PC-3 (cell line): ENCODE results near the gene ARHGEF39. TPM values are rescaled to one million over a fixed set of nuclear protein-coding genes. Genes with fewer than 3 reads are reported as not detected.

Source experiments
- ATAC-seq: fragments of 200-7000 bp; cut with Tn5 transposase; 2 replicates; pipeline ENCODE4 v1.9.1; 2020; ENCODE audit warnings: mild to moderate bottlenecking, moderate library complexity
- BruUV-seq: library from RNA; stranded (reverse); fragments of 400-500 nt; replicated peaks from 2 replicates; lab custom pipeline; 2021; lab: Mats Ljungman, UMichigan
- CTCF ChIA-PET: fragments of 300-600 bp; sonication (Branson Sonifier 250); formaldehyde crosslinking; loops from one replicate; lab custom pipeline; 2022; ENCODE audit warnings: antibody characterized with exemption; lab: Charles Lee
- POLR2A ChIA-PET: fragments of 300-600 bp; sonication (Branson Sonifier 250); formaldehyde crosslinking; loops from one replicate; lab custom pipeline; 2022; ENCODE audit warnings: antibody characterized with exemption; ENCODE audit not compliant: unreplicated experiment; lab: Charles Lee
- DNase-seq: peaks from one replicate; pipeline ENCODE4 v3.0.0-alpha.2; 2015
- H2AFZ ChIP-seq: fragments of 300-600 bp; sonication (generic); 2 replicates; pipeline ENCODE4 v1.6.0; 2016; ENCODE audit warnings: antibody characterized with exemption, low read length
- H3F3A ChIP-seq: fragments of 300-600 bp; sonication (generic); one replicate; pipeline ENCODE4 v1.6.0; 2017; ENCODE audit warnings: antibody characterized with exemption, low read length, control low read depth, mild to moderate bottlenecking; ENCODE audit not compliant: unreplicated experiment
- H3K27ac ChIP-seq: fragments of 300-600 bp; sonication (generic); 2 replicates; pipeline ENCODE4 v1.5.1; 2016; ENCODE audit warnings: mild to moderate bottlenecking, low read length
- H3K27me3 ChIP-seq: fragments of 300-600 bp; sonication (generic); 2 replicates; pipeline ENCODE4 v1.6.1; 2016; ENCODE audit warnings: low read length, mixed read lengths
- H3K36me3 ChIP-seq: fragments of 300-600 bp; sonication (generic); 2 replicates; pipeline ENCODE4 v1.6.1; 2016; ENCODE audit warnings: low read depth, mixed run types, low read length, mixed read lengths
- H3K4me1 ChIP-seq: fragments of 300-600 bp; sonication (generic); 2 replicates; pipeline ENCODE4 v1.5.1; 2016; ENCODE audit warnings: low read length; ENCODE audit not compliant: insufficient read depth
- H3K4me2 ChIP-seq: fragments of 300-600 bp; sonication (generic); 2 replicates; pipeline ENCODE4 v1.6.0; 2016; ENCODE audit warnings: low read length
- H3K4me3 ChIP-seq: fragments of 300-600 bp; sonication (generic); 2 replicates; pipeline ENCODE4 v1.5.1; 2016; ENCODE audit warnings: mild to moderate bottlenecking, low read length, mixed read lengths
- H3K79me2 ChIP-seq: fragments of 300-600 bp; sonication (generic); 2 replicates; pipeline ENCODE4 v1.6.1; 2017; ENCODE audit warnings: low read length, mixed read lengths
- H3K9ac ChIP-seq: fragments of 300-600 bp; sonication (generic); 2 replicates; pipeline ENCODE4 v1.6.0; 2016; ENCODE audit warnings: mild to moderate bottlenecking, low read length
- H3K9me2 ChIP-seq: fragments of 300-600 bp; sonication (generic); replicated peaks from 2 replicates; pipeline ENCODE4 v1.6.1; 2016; ENCODE audit warnings: mixed run types, low read length, mixed read lengths
- H3K9me3 ChIP-seq: fragments of 300-600 bp; sonication (generic); 2 replicates; pipeline ENCODE4 v1.6.1; 2016; ENCODE audit warnings: low read length, mixed read lengths
- H4K20me1 ChIP-seq: fragments of 300-600 bp; sonication (generic); 2 replicates; pipeline ENCODE4 v1.6.1; 2016; ENCODE audit warnings: low read length, mixed read lengths
- CTCF ChIP-seq: fragments of 300-600 bp; sonication (generic); conservative IDR thresholded peaks from 2 replicates; pipeline ENCODE4 v1.5.1; 2017; ENCODE audit warnings: antibody characterized with exemption, low read depth, mild to moderate bottlenecking, low read length
- EZH2 ChIP-seq: fragments of 300-600 bp; sonication (generic); IDR thresholded peaks from one replicate; pipeline ENCODE4 v1.6.1; 2017; ENCODE audit warnings: antibody characterized with exemption, mild to moderate bottlenecking, low read length; ENCODE audit not compliant: unreplicated experiment
- EZH2phosphoT487 ChIP-seq: fragments of 300-600 bp; sonication (generic); IDR thresholded peaks from 2 replicates; pipeline ENCODE4 v1.6.1; 2018; ENCODE audit warnings: mild to moderate bottlenecking, antibody characterized with exemption, low read length, borderline replicate concordance
- intact Hi-C: fragments of 100-400 bp; cut with micrococcal nuclease; formaldehyde crosslinking; loops from 2 replicates; pipeline ENCODE4 v1.9.0; 2023
- total RNA-seq: library from RNA; depleted of rRNA; stranded (reverse); fragments of >200 nt; gene quantifications from 2 replicates; pipeline ENCODE4 v1.2.3, GENCODE V29; 2014

The ARHGEF39 gene
- total RNA-seq, 1 experiment from 2014 or later = 2.6 TPM

GRCh38 chr9:35689542-35690293 lies 24.7 kb upstream of the ARHGEF39 start, which contains the start of gene TPM2:
TPM2 (minus strand) TSS chr9:35689925; CDS start chr9:35689817, 108 bp downstream.
- Histone ChIP-seq H2AFZ (peak within 1 kb of the TSS; percentile 94), H3K9me2 (no peaks in the 10 kb centered on the region), H4K20me1 (no peaks in the 10 kb centered on the region), H3K4me2 (peak within 1 kb of the TSS; percentile 88), H3K27me3 (no peaks in the 10 kb centered on the region), H3F3A (no peaks in the 10 kb centered on the region), H3K9me3 (no peaks in the 10 kb centered on the region), H3K36me3 (no peaks in the 10 kb centered on the region), H3K4me1 (peaks cover 32% of the 10 kb centered on the region), H3K4me3 (peak within 1 kb of the TSS; percentile 83), H3K79me2 (no peaks in the 10 kb centered on the region), H3K27ac (peak within 1 kb of the TSS; percentile 87), H3K9ac (peak within 1 kb of the TSS; percentile 85)
- BruUV-seq = no TSS peak
- ChIA-PET CTCF (no interaction called here), POLR2A (interaction anchor here (0.6 kb wide), 1 partner anchor 52 kb away, joined by 3 read pairs; no protein-coding TSS in a partner anchor)
- TF ChIP-seq EZH2 = no peak
- DNase-seq (no peak), ATAC-seq (no peak)
- intact Hi-C loops = no loop called here

GRCh38 chr9:35688558-35689541 lies 23.9 kb upstream of the ARHGEF39 start:
- Histone ChIP-seq H3K27ac (peak overlapping the region; percentile 87), H4K20me1 (no peaks in the 10 kb centered on the region), H3K36me3 (no peaks in the 10 kb centered on the region), H3K4me1 (peaks cover 32% of the 10 kb centered on the region), H3K4me2 (peak overlapping the region; percentile 88), H3F3A (no peaks in the 10 kb centered on the region), H3K4me3 (peak overlapping the region; percentile 52; the same call in 1 of the 2 replicates), H3K79me2 (no peaks in the 10 kb centered on the region), H3K27me3 (no peaks in the 10 kb centered on the region), H3K9me2 (no peaks in the 10 kb centered on the region), H3K9ac (peak overlapping the region; percentile 47), H2AFZ (no peak overlapping the region), H3K9me3 (no peaks in the 10 kb centered on the region)
- POLR2A ChIA-PET = interaction anchor here (0.5 to 0.6 kb wide), 2 partner anchors 25 to 1071 kb away, joined by 3 to 4 read pairs; no protein-coding TSS in a partner anchor
- BruUV-seq = TSS peak; percentile 48
- intact Hi-C loops = no loop called here
- DNase-seq (peak; percentile 86), ATAC-seq (peak; percentile 85)
- CTCF ChIA-PET = no interaction called here
- no peak for TF ChIP-seq EZH2
- TF ChIP-seq EZH2phosphoT487 = no peak
- no peak for TF ChIP-seq CTCF

GRCh38 chr9:35687972-35688557 lies 23.1 kb upstream of the ARHGEF39 start:
- CTCF ChIA-PET = no interaction called here
- intact Hi-C loops = no loop called here
- peak overlapping the region; percentile 88 for H3K4me2 ChIP-seq

More at GRCh38 chr9:35687972-35688557, 23.1 kb upstream of the ARHGEF39 start:
- H3F3A ChIP-seq = no peaks in the 10 kb centered on the region
- no peak for TF ChIP-seq EZH2
- no peak for TF ChIP-seq EZH2phosphoT487
- TF ChIP-seq CTCF = no peak
- H3K27ac ChIP-seq = peak overlapping the region; percentile 87
- ATAC-seq = no peak
- H3K4me3 ChIP-seq = peak overlapping the region; percentile 35; the same call in 1 of the 2 replicates
- POLR2A ChIA-PET = no interaction called here
- no peaks in the 10 kb centered on the region for H3K79me2 ChIP-seq
- no peak overlapping the region for H3K9ac ChIP-seq
- H3K9me3 ChIP-seq = no peaks in the 10 kb centered on the region
- H3K9me2 ChIP-seq = no peaks in the 10 kb centered on the region
- DNase-seq = no peak
- no TSS peak for BruUV-seq
- no peak overlapping the region for H2AFZ ChIP-seq
- no peaks in the 10 kb centered on the region for H3K27me3 ChIP-seq
- H4K20me1 ChIP-seq = no peaks in the 10 kb centered on the region
- peaks cover 32% of the 10 kb centered on the region for H3K4me1 ChIP-seq
- H3K36me3 ChIP-seq = no peaks in the 10 kb centered on the region
